Spleen (tissue), 11 donors: ENCODE measurements around the gene KAT6B. TPM values are rescaled to one million over a fixed set of nuclear protein-coding genes. Genes with fewer than 3 reads are reported as not detected.
"Not testable (repeated sequence)": the region's sequence is repeated elsewhere in the genome, so short reads cannot be mapped to it uniquely, and the experiment has no call there.

Source experiments
- DNase-seq: peaks from one replicate; pipeline ENCODE4 v3.0.0-alpha.2; 2020
- H3K27ac ChIP-seq, 8 donors: fragments of 200-600 bp; sonication (generic) in 7 of 8; 1 replicate in 4 of 8; 2 replicates in 4 of 8; pipeline versions ENCODE4 v1.5.0 to v1.8.0; 2016 to 2021; ENCODE audit warnings: inconsistent platforms in 4 of 8, mild to moderate bottlenecking in 4 of 8, moderate library complexity in 1 of 8
- H3K27me3 ChIP-seq, 7 donors: fragments of 200-600 bp; sonication (generic) in 6 of 7; replicated peaks in 1 of 7; 1 replicate in 4 of 7; 2 replicates in 3 of 7; pipeline versions ENCODE4 v1.5.0 to v1.8.0; 2016 to 2021; ENCODE audit warnings: inconsistent platforms in 3 of 7, mild to moderate bottlenecking in 1 of 7
- H3K36me3 ChIP-seq, 6 donors: fragments of 200-600 bp; sonication (generic) in 5 of 6; 1 replicate in 4 of 6; 2 replicates in 2 of 6; pipeline versions ENCODE4 v1.5.0 to v1.8.0; 2016 to 2021; ENCODE audit warnings: inconsistent platforms in 2 of 6
- H3K4me1 ChIP-seq, 6 donors: fragments of 200-600 bp; sonication (generic) in 5 of 6; 1 replicate in 3 of 6; 2 replicates in 3 of 6; pipeline versions ENCODE4 v1.5.0 to v1.8.0; 2016 to 2021; ENCODE audit warnings: inconsistent platforms in 3 of 6
- H3K4me3 ChIP-seq, 8 donors: fragments of 200-600 bp; sonication (generic) in 7 of 8; 1 replicate in 4 of 8; 2 replicates in 4 of 8; pipeline versions ENCODE4 v1.5.0 to v1.8.0; 2016 to 2021; ENCODE audit warnings: inconsistent platforms in 4 of 8, mild to moderate bottlenecking in 4 of 8, moderate library complexity in 2 of 8
- H3K9me3 ChIP-seq, 8 donors: fragments of 200-600 bp; sonication (generic) in 7 of 8; 1 replicate in 4 of 8; 2 replicates in 4 of 8; pipeline versions ENCODE4 v1.5.0 to v1.8.0; 2016 to 2021; ENCODE audit warnings: inconsistent platforms in 4 of 8
- POLR2A ChIP-seq, 3 donors: fragments of 450-650 bp; IDR thresholded peaks; one replicate each; pipeline ENCODE4 v1.5.1; 2017; ENCODE audit warnings: antibody characterized with exemption in 3 of 3, mild to moderate bottlenecking in 1 of 3
- POLR2AphosphoS5 ChIP-seq, 3 donors: sonication (generic); formaldehyde crosslinking; IDR thresholded peaks; one replicate each; pipeline ENCODE4 v1.5.1; 2017; ENCODE audit warnings: antibody characterized with exemption in 3 of 3
- WGBS, 5 donors: extraction: QIAGEN DNeasy Blood & Tissue Kit in 3 of 5; methylation state at CpG; one replicate each; pipeline versions ENCODE4 v1.1.5 to v1.1.7; 2013 to 2018; 5-methylcytosine and 5-hydroxymethylcytosine counted together
- intact Hi-C: fragments of 100-400 bp; cut with DNase I; formaldehyde crosslinking; loops from one replicate; pipeline ENCODE4 v1.15.0; 2023; ENCODE audit warnings: low total_unique reads
- polyA plus RNA-seq, 3 donors: library from polyadenylated mRNA; stranded (reverse); fragments of 200-250 nt; gene quantifications; one replicate each; pipeline ENCODE4 v1.2.1, GENCODE V29; 2013
- total RNA-seq, 7 donors: library from RNA; depleted of rRNA in 3 of 7; stranded (reverse); fragments of >200 nt in 3 of 7; fragmentation: NEBNext Ultra II Directional in 4 of 7; extraction: Animal tissue kit (Norgen Biotek cat#: 25700) in 4 of 7; gene quantifications; one replicate each; pipeline versions ENCODE4 v1.1.0 to v1.2.1, GENCODE V29; 2016 to 2021
- TF ChIP-seq, protein P1 (sequence below), 11 experiments: fragments of 200-600 bp in 7 of 11; fragments of 450-650 bp in 4 of 11; sonication (generic) in 4 of 11; IDR thresholded peaks in 8 of 11; conservative IDR thresholded peaks in 3 of 11; 1 replicate in 7 of 11; 2 replicates in 4 of 11; pipeline versions ENCODE4 v1.4.0 to v1.8.0; 2016 to 2021; ENCODE audit warnings: antibody characterized with exemption in 11 of 11, inconsistent platforms in 4 of 11, mild to moderate bottlenecking in 1 of 11
- donor health status: healthy with polysubstance abuse.
- donor health status: DM: no; HTN: no; CAD: no; lungs with moderate emphysema.
- donor health status: DM: no; HTN: no; CAD: no.
- donor health status: Bipolar disorder and iron deficiency.
- donor health status: healthy.
- donor health status: DM: no; HTN: no; CAD: no.
- donor health status: DM: yes; HTN: yes; CAD: no.

The KAT6B gene
- total and polyA plus RNA-seq, 10 donors = 2.9 to 61.0 (median 46.0) TPM

DNA sequence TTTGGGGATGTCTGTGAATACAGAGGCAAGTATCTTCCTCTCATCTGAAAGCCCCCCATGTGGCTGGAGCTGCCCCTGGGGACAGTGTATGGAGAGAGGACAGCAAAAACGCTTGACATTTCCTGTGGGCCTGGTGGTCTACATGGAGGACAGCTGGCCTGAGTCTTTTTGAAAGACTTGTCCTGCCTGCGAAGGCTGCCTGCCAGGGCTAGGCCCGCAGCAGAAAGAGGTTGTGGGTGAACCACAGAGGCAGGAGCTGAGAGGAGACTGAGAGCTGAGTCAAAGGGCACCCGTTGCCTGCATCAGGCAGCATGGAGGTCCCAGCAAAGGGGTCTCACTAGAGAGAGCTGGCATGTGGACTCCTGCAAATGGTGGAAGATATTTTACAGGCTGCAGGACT is 66.4 kb downstream of the KAT6B start:
- peaks cover 10 to 67% (median 26%) of the 10 kb centered on the region in 6 donors for H3K4me1 ChIP-seq
- WGBS, 5 donors = 54 to 81% (median 62%) methylated on average over 4 of the region's 4 CpGs
- intact Hi-C loops = no loop called here
- H3K27me3 ChIP-seq = no peaks in the 10 kb centered on the region
- no peak for DNase-seq
- H3K9me3 ChIP-seq = no peaks in the 10 kb centered on the region
- TF ChIP-seq, protein P1, sequence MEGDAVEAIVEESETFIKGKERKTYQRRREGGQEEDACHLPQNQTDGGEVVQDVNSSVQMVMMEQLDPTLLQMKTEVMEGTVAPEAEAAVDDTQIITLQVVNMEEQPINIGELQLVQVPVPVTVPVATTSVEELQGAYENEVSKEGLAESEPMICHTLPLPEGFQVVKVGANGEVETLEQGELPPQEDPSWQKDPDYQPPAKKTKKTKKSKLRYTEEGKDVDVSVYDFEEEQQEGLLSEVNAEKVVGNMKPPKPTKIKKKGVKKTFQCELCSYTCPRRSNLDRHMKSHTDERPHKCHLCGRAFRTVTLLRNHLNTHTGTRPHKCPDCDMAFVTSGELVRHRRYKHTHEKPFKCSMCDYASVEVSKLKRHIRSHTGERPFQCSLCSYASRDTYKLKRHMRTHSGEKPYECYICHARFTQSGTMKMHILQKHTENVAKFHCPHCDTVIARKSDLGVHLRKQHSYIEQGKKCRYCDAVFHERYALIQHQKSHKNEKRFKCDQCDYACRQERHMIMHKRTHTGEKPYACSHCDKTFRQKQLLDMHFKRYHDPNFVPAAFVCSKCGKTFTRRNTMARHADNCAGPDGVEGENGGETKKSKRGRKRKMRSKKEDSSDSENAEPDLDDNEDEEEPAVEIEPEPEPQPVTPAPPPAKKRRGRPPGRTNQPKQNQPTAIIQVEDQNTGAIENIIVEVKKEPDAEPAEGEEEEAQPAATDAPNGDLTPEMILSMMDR (IDR thresholded peaks at IDR 0.05 in 8 of 11, conservative IDR thresholded peaks at IDR 0.05 in 3 of 11) = no peak
- no peak for TF ChIP-seq POLR2A (IDR thresholded peaks at IDR 0.05)
- H3K27ac ChIP-seq = no peak overlapping the region
- H3K36me3 ChIP-seq = no peaks in the 10 kb centered on the region
- H3K4me3 ChIP-seq = no peak overlapping the region

DNA sequence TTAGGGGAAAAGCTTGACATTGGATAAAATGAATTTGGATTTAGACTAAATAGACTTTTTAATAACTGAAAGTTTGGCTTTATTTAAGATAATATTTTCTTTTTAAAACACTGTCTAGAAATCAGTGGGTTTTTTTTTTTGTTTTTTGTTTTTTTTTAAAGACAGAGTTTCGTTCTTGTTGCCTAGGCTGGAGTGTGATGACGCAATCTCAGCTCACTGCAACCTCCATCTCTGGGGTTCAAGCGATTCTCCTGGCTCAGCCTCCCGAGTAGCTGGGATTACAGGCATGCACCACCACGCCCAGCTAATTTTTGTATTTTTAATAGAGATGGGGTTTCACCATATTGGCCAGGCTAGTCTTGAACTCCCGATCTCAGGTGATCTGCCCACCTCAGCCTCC is 66.9 kb downstream of the KAT6B start:
- intact Hi-C loops, H3K9me3 ChIP-seq, H3K36me3 ChIP-seq, H3K4me3 ChIP-seq, DNase-seq, H3K27me3 ChIP-seq, H3K27ac ChIP-seq: not testable (repeated sequence)
- 88 to 95% (median 90%) methylated on average over 6 of the region's 6 CpGs for WGBS, 5 donors
- H3K4me1 ChIP-seq = peaks cover 14 to 69% (median 29%) of the 10 kb centered on the region in 6 donors

DNA sequence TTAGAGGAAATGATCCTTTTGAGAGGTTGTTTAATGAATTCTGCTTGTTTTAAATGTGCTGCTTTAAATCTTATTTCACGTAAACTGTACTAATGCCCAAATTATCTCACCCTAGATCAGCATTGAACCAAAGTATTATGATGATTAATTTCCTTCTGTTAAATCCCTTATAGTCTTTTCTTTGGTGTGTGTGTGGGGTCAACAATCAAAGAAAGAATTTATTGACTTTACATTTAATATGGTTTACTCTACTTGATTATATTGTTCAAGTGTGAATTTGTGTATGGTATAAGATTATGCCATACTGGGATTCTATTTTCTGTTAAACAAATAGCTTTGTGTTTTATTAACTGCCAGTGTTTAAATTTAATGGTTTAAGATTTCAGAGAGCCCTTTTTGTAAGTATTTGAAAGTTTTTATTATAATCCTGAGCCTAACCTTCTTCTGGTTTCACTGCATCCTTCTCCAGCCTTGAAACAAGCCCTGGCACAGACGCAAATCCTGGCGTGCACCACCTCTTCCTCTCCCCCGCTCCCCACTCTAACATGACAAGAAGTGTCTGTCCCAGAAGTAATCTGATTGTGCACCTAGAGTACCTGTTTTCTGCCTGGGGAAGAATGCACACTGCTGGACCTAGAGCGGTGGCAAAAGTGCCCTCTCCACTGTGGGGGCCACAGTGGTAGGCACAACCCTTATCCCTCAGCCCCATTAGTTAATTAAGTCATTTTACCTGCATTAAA is 70.6 kb downstream of the KAT6B start:
- TF ChIP-seq POLR2A (IDR thresholded peaks at IDR 0.05) = no peak
- TF ChIP-seq, protein P1 (IDR thresholded peaks at IDR 0.05 in 8 of 11, conservative IDR thresholded peaks at IDR 0.05 in 3 of 11) = no peak
- no peak for TF ChIP-seq POLR2AphosphoS5 (IDR thresholded peaks at IDR 0.05)
- H3K4me1 ChIP-seq = peaks cover 21 to 75% (median 48%) of the 10 kb centered on the region in 6 donors
- no peaks in the 10 kb centered on the region for H3K36me3 ChIP-seq
- no peaks in the 10 kb centered on the region for H3K9me3 ChIP-seq
- whole genome bisulfite sequencing, 5 donors = 68 to 73% (median 71%) methylated on average over 5 of the region's 5 CpGs
- intact Hi-C loops = no loop called here
- H3K27ac ChIP-seq = peak overlapping the region in 2 of 8 donors; percentile 9 to 59
- H3K27me3 ChIP-seq = no peaks in the 10 kb centered on the region
- no peak overlapping the region for H3K4me3 ChIP-seq
- DNase-seq = no peak

DNA sequence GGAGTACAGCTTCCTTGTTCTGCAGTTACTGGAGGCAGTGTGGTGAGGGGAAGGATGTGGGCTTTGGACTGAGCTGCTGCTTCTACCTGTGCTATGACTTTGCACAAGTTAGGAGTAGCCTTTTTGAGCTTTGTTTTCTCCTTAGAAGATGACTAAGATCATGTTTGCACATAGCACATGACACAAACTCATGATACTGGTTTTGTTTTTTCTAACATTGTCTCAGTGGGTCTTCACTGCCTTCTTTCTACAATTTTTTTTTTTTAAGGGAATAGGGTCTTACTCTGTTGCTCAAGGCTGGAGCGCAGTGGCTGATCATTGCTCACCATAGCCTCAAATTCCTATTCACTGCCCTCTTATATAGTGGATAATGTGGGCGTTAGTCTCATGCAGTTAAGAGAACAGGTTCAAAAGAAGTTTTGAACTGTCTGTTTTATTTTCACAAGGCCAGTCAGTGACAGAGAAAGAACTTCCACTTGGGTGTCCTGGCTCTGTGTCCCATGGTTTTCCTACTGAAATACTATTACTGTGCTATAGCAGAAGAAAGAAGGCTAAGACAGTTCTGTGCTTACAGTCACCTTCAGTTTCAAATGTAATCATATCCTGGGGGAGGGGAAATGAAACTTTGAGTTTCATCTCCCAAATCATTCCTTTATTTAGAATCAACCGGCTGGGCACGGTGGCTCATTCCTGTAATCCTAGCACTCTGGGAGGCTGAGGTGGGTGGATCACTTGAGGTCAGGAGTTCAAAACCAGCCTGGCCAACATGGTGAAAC is 72.0 kb downstream of the KAT6B start:
- no peak for DNase-seq
- Histone ChIP-seq H3K36me3 (no peaks in the 10 kb centered on the region), H3K4me3 (no peak overlapping the region), H3K27me3 (no peaks in the 10 kb centered on the region), H3K4me1 (peaks cover 21 to 71% (median 45%) of the 10 kb centered on the region in 6 donors), H3K9me3 (no peaks in the 10 kb centered on the region), H3K27ac (peak overlapping the region in 5 of 8 donors; percentile 16 to 62 (median 56))
- TF ChIP-seq, protein P1 (IDR thresholded peaks at IDR 0.05 in 8 of 11, conservative IDR thresholded peaks at IDR 0.05 in 3 of 11) = no peak
- TF ChIP-seq POLR2A (IDR thresholded peaks at IDR 0.05) = no peak
- no peak for TF ChIP-seq POLR2AphosphoS5 (IDR thresholded peaks at IDR 0.05)
- 64 to 79% (median 69%) methylated on average over 4 of the region's 4 CpGs for WGBS, 5 donors
- intact Hi-C loops = no loop called here
